Activated naive CD4-positive, alpha-beta T cell (primary cell): ENCODE measurements around the gene MRTFB.

Experiments used
- DNase-seq, 4 experiments: peaks; one replicate each; lab custom pipeline; 2025; lab: John Stamatoyannopoulos, UW

Gene MRTFB

GRCh38 chr16:14186795-14187221 is 115.7 kb downstream of the MRTFB start:
- DNase-seq: no peak

- no peak for DNase-seq
Observed at GRCh38 chr16:14187517-14188338, 116.6 kb downstream of the MRTFB start.

GRCh38 chr16:14193316-14193871 is 122.3 kb downstream of the MRTFB start:
- peak in 1 of 4 experiments; percentile 7 for DNase-seq

GRCh38 chr16:14194721-14195120 is 123.6 kb downstream of the MRTFB start:
- DNase-seq: no peak

- no peak for DNase-seq
Observed at GRCh38 chr16:14196011-14196410, 124.9 kb downstream of the MRTFB start.

- DNase-seq: no peak
Observed at GRCh38 chr16:14196539-14196938, 125.4 kb downstream of the MRTFB start.

- DNase-seq: no peak
Observed at GRCh38 chr16:14198012-14198411, 126.9 kb downstream of the MRTFB start.

GRCh38 chr16:14198572-14198971 is 127.5 kb downstream of the MRTFB start:
- DNase-seq: no peak

- DNase-seq: no peak
Observed at GRCh38 chr16:14199199-14199598, 128.1 kb downstream of the MRTFB start.

GRCh38 chr16:14199624-14200023 is 128.5 kb downstream of the MRTFB start:
- no peak for DNase-seq

- DNase-seq: no peak
Observed at GRCh38 chr16:14202095-14202494, 131.0 kb downstream of the MRTFB start.

GRCh38 chr16:14202697-14203096 is 131.6 kb downstream of the MRTFB start:
- no peak for DNase-seq

GRCh38 chr16:14203166-14203565 is 132.0 kb downstream of the MRTFB start:
- DNase-seq: no peak

- no peak for DNase-seq
Observed at GRCh38 chr16:14205666-14206065, 134.5 kb downstream of the MRTFB start.

- no peak for DNase-seq
Observed at GRCh38 chr16:14211856-14212543, 140.9 kb downstream of the MRTFB start.

GRCh38 chr16:14215941-14216340 is 144.8 kb downstream of the MRTFB start:
- DNase-seq: no peak

- no peak for DNase-seq
Observed at GRCh38 chr16:14219983-14220382, 148.9 kb downstream of the MRTFB start.

GRCh38 chr16:14223632-14224031 is 152.5 kb downstream of the MRTFB start:
- DNase-seq: no peak

GRCh38 chr16:14225457-14225856 is 154.3 kb downstream of the MRTFB start:
- no peak for DNase-seq

- no peak for DNase-seq
Observed at GRCh38 chr16:14232106-14232864, 161.2 kb downstream of the MRTFB start.

- no peak for DNase-seq
Observed at GRCh38 chr16:14236401-14236800, 165.3 kb downstream of the MRTFB start.

GRCh38 chr16:14238756-14239155 is 167.6 kb downstream of the MRTFB start:
- no peak for DNase-seq
